NT2/D1 (cell line): ENCODE data around the gene MFNG.

Source experiments
- DNase-seq: peaks from one replicate; pipeline ENCODE4 v3.0.0-alpha.2; 2011; ENCODE audit warnings: low read depth, low spot score
- H3K27me3 ChIP-seq: 2 replicates; pipeline ENCODE4 v1.6.0; 2011; ENCODE audit warnings: mild to moderate bottlenecking; ENCODE audit not compliant: insufficient read length, insufficient read depth
- H3K36me3 ChIP-seq: 2 replicates; pipeline ENCODE4 v1.6.1; 2011; ENCODE audit warnings: mild to moderate bottlenecking, low read length, mixed read lengths; ENCODE audit not compliant: insufficient read depth, insufficient read length
- H3K4me1 ChIP-seq: 2 replicates; pipeline ENCODE4 v1.5.1; 2011; ENCODE audit not compliant: insufficient read depth, insufficient read length
- H3K4me3 ChIP-seq: 2 replicates; pipeline ENCODE4 v1.5.1; 2011; ENCODE audit warnings: low read depth; ENCODE audit not compliant: insufficient read length
- H3K9ac ChIP-seq: 2 replicates; pipeline ENCODE4 v1.6.0; 2011; ENCODE audit warnings: low read depth; ENCODE audit not compliant: insufficient read length
- H3K9me3 ChIP-seq: 2 replicates; pipeline ENCODE4 v1.5.1; 2011; ENCODE audit warnings: mild to moderate bottlenecking, low read length; ENCODE audit not compliant: insufficient read depth
- SUZ12 ChIP-seq: IDR thresholded peaks from 2 replicates; pipeline ENCODE4 v1.6.1; 2011; ENCODE audit not compliant: insufficient read length, insufficient read depth; ENCODE audit errors: extremely low read depth
- YY1 ChIP-seq: IDR thresholded peaks from 2 replicates; pipeline ENCODE4 v1.6.1; 2011; ENCODE audit not compliant: insufficient read length, insufficient read depth
- ZNF274 ChIP-seq: IDR thresholded peaks from 2 replicates; pipeline ENCODE4 v1.6.1; 2011; ENCODE audit warnings: mild to moderate bottlenecking, low read depth, low read length

Gene MFNG

DNA sequence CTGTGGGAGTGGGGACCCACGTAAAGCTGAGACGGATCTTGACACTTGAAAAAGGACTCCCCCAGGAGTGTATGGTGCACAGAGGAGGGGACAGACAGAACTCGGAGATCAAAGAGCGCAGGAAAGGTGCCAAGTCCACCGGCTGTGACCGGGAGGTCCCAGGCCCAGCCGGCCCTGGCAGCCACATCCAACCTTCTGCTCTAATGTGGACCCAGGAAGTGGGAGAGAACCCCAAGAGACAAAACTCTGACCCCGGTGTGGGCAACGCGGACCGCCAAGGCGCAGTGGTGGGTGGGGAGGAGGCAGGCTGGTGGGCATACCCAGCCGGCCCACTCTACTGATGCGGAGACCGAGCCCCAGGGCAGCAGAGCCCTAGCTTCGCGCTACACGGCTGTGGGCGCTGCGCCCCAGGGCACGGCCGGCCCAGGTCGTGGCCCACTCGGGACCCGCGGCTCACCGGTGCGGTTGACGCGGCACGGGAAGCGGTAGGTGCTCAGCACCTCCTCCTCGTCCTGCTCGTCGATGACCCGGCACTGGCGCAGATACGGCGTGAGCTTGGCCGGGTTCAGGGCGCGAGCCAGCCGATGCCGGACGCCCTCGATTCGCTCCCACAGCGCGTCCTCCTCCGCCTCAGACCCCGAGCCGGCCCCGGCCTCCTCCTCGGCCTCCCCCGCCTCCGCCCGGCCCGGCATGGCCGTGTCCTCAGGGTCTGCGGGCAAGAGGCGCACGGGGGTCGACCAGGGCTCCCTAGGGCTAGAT, 32.5 kb upstream of the MFNG start:
- H3K27me3 ChIP-seq: peaks cover 26% of the 10 kb centered on the region
- peaks cover 10% of the 10 kb centered on the region for H3K4me1 ChIP-seq
- H3K4me3 ChIP-seq: peak overlapping the region; percentile 71
- H3K36me3 ChIP-seq: peaks cover 22% of the 10 kb centered on the region
- no peak for DNase-seq
- TF ChIP-seq YY1 (no peak), SUZ12 (no peak), ZNF274 (no peak)
- H3K9me3 ChIP-seq: peaks cover 5% of the 10 kb centered on the region; the same call in 1 of the 2 replicates
- peak overlapping the region; percentile 89 for H3K9ac ChIP-seq

DNA sequence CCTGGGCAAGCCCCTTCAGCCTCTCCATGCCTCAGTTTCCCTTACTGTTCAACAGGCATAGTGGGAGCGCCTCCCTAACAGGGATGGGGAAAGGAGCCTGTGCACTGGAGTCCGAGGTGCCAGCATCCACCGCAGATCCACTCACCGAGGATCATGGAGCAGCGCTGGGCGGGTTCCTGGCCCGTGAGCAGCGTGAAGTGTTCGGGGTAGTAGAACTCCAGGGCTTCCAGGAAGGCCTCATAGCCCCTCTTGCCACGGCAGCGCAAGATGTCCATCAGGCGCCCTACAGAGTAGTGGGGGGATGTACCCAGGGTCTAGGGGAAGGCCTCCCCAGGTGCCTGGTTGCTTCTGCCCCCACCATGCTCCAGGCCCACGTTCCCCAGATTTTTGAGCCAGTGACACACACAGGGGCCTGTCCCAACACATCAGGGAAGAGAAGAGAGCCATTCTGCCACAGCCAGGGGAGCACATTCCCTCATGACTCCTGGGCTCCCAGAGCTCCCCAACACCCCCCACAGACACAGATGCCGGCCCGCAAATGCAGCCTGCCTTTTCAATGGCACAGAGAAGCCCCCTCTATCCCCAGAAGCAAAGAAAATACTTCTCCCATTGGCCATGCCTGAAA, 31.8 kb upstream of the MFNG start:
- H3K9ac ChIP-seq: peak overlapping the region; percentile 89
- peaks cover 26% of the 10 kb centered on the region for H3K27me3 ChIP-seq
- peaks cover 5% of the 10 kb centered on the region; the same call in 1 of the 2 replicates for H3K9me3 ChIP-seq
- no peak for TF ChIP-seq YY1
- TF ChIP-seq ZNF274: no peak
- TF ChIP-seq SUZ12: no peak
- H3K4me3 ChIP-seq: peak overlapping the region; percentile 8
- no peak for DNase-seq
- H3K36me3 ChIP-seq: peaks cover 22% of the 10 kb centered on the region
- H3K4me1 ChIP-seq: peaks cover 10% of the 10 kb centered on the region

DNA sequence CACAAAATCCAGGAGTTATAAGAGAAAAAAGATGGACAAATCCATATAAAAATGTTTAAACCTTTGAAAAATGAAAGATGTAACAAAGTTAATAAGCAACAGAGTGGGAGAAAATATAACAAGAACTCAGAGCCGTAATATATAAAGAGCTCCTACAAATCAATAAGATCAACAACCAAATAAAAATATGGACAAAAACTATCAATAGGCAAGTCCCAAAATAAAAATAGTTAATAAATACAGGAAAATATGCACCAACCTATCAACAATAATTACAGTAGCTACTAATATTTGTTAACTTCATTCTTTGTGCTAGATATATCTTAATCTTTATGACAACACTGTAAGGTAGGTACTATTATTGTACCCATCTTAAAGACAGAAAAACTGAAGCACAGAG, 30.3 kb upstream of the MFNG start:
- H3K9ac ChIP-seq: no peak overlapping the region
- DNase-seq: no peak
- peaks cover 9% of the 10 kb centered on the region for H3K4me1 ChIP-seq
- peaks cover 5% of the 10 kb centered on the region; the same call in 1 of the 2 replicates for H3K9me3 ChIP-seq
- peaks cover 22% of the 10 kb centered on the region for H3K36me3 ChIP-seq
- peaks cover 26% of the 10 kb centered on the region for H3K27me3 ChIP-seq
- no peak overlapping the region for H3K4me3 ChIP-seq
- no peak for TF ChIP-seq YY1
- no peak for TF ChIP-seq ZNF274
- TF ChIP-seq SUZ12: no peak

DNA sequence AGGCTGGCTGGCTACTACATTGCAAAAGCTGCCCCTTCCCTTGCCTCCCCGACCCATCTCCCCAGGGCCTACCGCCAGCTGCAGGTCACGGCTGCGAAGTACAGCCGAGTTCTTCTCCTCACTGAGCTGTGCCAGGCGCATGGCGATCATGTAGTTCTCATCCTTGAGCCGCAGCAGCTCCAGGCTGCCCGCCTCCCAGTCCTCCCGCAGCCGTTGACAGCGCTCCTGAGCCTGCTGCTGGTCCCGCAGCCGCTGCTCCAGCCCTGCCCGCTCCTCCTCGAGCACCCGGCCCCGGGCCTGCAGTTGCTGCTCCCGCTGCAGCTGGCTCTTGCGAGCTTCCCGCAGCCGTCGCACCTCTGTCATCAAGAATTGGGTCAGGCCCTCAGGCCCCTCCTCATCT, 29.7 kb upstream of the MFNG start:
- no peak for DNase-seq
- no peak overlapping the region for H3K4me3 ChIP-seq
- H3K36me3 ChIP-seq: peaks cover 22% of the 10 kb centered on the region
- H3K27me3 ChIP-seq: peaks cover 26% of the 10 kb centered on the region
- no peak overlapping the region for H3K9ac ChIP-seq
- peaks cover 6% of the 10 kb centered on the region for H3K4me1 ChIP-seq
- H3K9me3 ChIP-seq: peaks cover 5% of the 10 kb centered on the region; the same call in 1 of the 2 replicates
- no peak for TF ChIP-seq ZNF274
- no peak for TF ChIP-seq SUZ12
- no peak for TF ChIP-seq YY1

DNA sequence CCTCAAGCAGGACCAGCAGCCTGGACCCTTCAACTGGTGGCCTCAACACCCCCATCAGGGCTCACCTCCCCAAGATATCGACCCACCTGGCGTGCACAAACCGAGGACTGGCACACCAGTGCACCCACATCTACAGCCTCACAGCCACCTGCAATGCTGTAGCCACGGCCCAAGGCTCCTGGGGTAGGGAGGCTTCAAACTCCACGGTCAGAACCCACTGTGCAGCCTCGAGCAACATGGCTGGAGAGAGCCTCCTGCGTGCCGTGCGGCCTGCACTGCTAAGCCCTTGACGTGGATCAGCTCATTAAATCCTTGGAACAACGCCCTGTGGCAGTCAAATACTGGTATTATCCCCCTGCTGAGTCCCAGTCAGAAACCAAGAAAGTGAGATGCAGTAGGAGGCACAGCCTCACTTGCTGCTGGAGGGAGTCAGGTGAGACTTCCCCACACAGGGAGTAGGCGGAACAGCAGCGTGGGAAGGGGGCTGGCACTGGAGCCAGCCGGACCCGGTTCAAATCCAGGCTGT, 28.4 kb upstream of the MFNG start:
- DNase-seq: no peak
- peaks cover 16% of the 10 kb centered on the region for H3K27me3 ChIP-seq
- no peak overlapping the region for H3K9ac ChIP-seq
- H3K36me3 ChIP-seq: peaks cover 22% of the 10 kb centered on the region
- peaks cover 5% of the 10 kb centered on the region; the same call in 1 of the 2 replicates for H3K9me3 ChIP-seq
- H3K4me3 ChIP-seq: no peak overlapping the region
- H3K4me1 ChIP-seq: peaks cover 6% of the 10 kb centered on the region
- TF ChIP-seq ZNF274 (no peak), SUZ12 (no peak), YY1 (no peak)

DNA sequence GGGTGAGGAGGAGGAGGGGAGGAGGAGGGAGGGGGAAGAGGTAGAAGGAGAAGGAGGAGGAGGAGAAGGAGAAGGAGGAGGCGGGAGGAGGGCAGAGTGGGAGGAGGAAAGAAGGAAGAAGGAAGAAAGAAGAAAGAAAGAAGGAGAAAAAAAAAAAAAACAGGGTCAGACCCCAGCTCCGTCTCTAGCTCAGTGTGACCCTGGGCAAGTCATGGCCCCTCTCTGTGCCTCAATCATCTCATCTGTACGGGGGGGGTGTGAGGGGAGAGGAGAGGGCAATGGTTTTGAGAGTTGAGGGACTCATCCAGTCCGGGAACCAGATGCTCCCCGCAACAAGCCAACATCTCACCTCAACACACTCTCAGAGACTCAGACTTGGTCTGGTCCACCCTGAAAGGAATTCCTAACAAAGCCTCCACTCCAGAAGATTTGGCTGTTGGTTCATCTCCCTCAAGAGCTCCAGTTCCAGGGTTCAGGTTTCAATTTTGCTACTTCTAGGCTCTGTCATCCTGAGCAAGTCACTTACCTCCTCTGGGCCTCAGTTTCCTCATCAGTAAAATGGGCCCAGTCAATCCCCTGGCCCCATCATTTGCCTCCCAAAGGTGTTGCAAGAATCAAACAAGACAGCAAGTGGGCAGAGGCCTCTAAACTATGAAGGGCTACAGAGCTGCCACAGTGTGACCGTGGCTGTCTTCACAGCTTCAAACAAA, 25.4 kb upstream of the MFNG start:
- Histone ChIP-seq H3K9me3 (peaks cover 3% of the 10 kb centered on the region; the same call in 1 of the 2 replicates), H3K4me3 (no peak overlapping the region), H3K9ac (no peak overlapping the region), H3K4me1 (peaks cover 6% of the 10 kb centered on the region), H3K36me3 (peaks cover 40% of the 10 kb centered on the region), H3K27me3 (no peaks in the 10 kb centered on the region)
- TF ChIP-seq YY1 (no peak), SUZ12 (no peak), ZNF274 (no peak)
- no peak for DNase-seq

GRCh38 chr22:37510091-37510490, 23.9 kb upstream of the MFNG start:
- H3K27me3 ChIP-seq: no peaks in the 10 kb centered on the region
- peaks cover 6% of the 10 kb centered on the region for H3K4me1 ChIP-seq
- no peaks in the 10 kb centered on the region for H3K9me3 ChIP-seq
- TF ChIP-seq ZNF274 (no peak), YY1 (no peak), SUZ12 (no peak)
- no peak overlapping the region for H3K4me3 ChIP-seq
- no peak overlapping the region for H3K9ac ChIP-seq
- peaks cover 40% of the 10 kb centered on the region for H3K36me3 ChIP-seq
- DNase-seq: no peak
